Stimulated activated CD4-positive, alpha-beta T cell treated with anti-CD3 and anti-CD28 coated beads, Interleukin-4, amount 100 ng/mL, for 4 hours (primary cell): ENCODE measurements around the gene HS3ST5.
A peak's percentile ranks its signal among the peaks of the same experiment; 100 is the strongest.
"Not testable (repeated sequence)": the region's sequence is repeated elsewhere in the genome, so short reads cannot be mapped to it uniquely, and the experiment has no call there.

ENCODE experiments used
- DNase-seq, 2 experiments: peaks; one replicate each; pipeline ENCODE4 v3.0.0-alpha.2; 2020

Gene HS3ST5

DNA sequence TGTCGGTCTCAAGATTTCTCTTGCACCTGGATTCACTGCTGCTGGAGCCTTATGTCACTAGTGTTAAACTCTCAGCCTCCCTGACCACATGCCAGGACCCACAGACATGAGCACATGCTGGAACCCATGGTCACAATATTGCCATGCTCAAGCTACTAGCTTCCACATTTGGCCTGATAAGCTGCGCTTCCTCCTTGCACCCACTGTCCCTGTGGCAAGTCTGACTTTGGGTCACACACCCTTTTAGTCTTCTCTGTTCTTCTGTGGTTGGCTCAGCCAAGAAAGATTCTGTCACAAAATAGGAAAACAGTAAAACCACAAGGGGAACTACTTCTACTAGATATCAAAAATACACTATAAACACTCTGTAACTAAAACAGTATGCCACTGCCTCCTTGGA is 303.0 kb downstream of the HS3ST5 start:
- DNase-seq: no peak

DNA sequence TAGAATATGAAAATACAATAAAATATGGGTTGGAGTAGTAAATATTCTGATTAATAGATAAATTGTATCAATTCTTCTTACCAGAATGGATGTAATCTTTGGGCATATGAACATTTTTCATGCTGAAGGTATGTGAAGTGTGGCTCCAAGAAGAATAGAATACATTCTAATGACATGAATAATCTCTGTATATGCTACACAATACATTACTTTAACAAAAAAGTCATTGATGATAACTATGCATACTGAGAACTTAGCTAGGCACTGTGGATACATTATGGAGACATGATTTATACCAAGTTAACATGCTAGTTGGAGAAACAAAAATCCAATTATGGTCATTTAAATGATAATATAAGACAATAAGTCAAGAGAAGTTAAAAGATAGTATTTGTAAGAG is 309.2 kb downstream of the HS3ST5 start:
- no peak for DNase-seq

GRCh38 chr6:114032721-114033120 is 310.1 kb downstream of the HS3ST5 start:
- no peak for DNase-seq

GRCh38 chr6:114030767-114031166 is 312.1 kb downstream of the HS3ST5 start:
- no peak for DNase-seq

DNA sequence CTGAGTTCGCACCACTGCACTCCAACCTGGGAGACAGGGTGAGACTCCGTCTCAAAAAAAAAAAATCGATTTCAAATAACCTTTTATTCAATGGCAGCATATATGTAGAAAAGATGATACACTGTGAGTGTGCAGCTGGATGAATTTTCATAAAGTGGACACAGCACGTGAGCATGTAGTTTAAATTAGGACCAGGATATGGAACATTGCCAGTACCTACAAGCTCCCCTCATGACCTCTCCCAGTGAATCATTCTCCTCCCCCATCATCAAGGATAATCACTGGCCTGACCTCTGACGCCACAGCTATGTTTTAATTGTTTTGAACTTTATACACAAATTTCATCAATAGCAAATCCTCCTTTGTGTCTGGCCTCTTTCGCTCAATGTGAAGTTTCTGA is 318.1 kb downstream of the HS3ST5 start:
- no peak for DNase-seq

GRCh38 chr6:114020196-114020595 is 322.6 kb downstream of the HS3ST5 start:
- no peak for DNase-seq

GRCh38 chr6:114017146-114017545 is 325.7 kb downstream of the HS3ST5 start:
- DNase-seq: not testable (repeated sequence)

DNA sequence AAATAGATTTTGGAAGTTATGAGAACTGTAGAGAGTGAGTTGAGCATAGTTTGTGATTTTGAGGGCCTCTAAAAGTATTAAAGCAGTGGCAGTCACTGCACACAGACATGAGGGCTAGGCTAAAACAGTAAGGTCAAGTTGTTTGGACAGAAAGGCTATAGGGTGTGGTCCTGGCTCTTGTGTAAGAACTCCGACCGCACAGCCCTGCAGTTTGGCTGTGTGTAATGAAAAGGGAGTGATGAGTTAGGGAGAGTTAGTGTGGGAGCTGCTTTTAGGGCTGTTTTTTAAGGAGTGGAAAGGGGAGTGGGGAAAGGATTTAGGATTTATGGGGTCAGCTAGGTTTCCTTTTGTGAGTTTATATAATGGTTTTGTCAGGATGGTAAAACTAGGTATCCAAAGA is 328.7 kb downstream of the HS3ST5 start:
- not testable (repeated sequence) for DNase-seq

- not testable (repeated sequence) for DNase-seq
Measured at GRCh38 chr6:114011486-114011885, 331.3 kb downstream of the HS3ST5 start.

DNA sequence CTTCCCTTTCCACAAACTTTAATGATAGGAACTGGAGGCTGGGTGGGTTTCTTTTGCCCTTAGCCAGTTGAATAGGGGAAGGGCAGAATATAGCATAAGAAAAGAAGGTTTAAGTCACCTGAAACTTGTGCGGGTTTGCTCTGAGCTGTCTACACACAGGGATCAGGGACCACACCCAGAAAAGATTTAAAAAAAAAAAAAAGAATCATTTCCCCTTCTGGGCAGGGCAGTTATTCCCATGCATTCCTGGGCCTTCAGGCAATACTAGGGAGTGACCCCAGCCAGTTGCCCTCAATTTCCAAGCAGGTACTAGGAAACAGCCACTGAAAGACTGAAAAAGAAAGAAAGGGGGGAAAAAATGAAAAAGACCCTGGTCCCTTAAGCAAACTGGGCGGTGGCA is 332.3 kb downstream of the HS3ST5 start:
- DNase-seq: no peak

- no peak for DNase-seq
Measured at GRCh38 chr6:114009192-114009591, 333.6 kb downstream of the HS3ST5 start.

GRCh38 chr6:114008331-114008730 is 334.5 kb downstream of the HS3ST5 start:
- DNase-seq: no peak

DNA sequence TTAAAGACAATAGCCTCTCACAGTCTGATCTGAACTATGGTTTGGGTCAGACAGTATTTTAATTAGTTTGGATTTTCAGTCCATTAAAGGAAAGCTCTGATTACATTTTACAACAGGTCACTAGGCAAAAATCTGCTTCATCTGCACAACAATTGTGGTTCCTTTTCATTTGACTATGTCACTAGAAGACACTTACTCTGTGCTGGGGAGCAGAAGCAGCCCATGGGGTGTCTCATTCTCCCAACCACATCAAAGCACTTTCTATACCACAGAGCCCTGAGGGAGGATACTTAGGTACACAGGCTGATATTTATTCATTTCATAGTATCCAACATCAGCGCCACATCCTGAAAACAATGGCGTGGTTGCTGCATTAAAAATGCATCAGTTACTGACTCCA is 335.3 kb downstream of the HS3ST5 start:
- peak in 1 of 2 experiments; percentile 14 for DNase-seq
